ENCODE measurements around the gene MMP3.

DNA sequence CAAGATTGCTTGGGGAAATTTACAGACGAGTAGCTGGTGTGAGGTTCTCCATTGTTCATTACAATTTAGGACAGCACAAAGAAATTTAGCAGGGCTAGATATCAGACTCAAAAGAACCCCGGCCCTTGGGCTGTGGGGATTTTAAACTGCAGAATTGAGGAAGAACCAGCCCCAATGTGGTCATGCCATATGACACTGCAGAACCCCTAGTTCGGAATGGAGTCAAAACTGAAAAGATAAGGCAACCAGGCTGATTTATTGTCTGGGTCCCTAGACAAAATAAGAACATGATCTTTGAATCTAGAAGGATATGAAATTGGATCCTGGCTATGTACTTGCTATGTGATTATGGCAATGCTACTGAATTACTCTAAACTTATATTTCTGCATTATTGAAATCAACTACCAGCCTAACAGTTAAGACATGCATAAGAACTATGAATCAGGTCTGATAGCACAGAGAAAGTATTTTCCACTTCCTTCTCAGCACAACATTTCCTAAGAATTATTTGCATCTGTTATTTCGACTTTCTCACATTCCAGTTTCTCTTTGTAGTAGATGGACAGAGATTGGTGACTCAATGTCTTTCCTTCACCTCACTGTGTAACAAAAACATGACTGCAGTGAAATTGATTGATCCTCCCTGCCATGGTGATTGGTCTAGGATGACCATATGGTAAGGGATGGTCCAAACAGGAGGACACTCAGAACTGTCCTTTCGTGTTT, 13.2 kb downstream of the MMP3 start:
- TF ChIP-seq CTCF (IDR thresholded peaks at IDR 0.05; ENCODE audit: insufficient read depth, low read depth, low read length) (no peak), EZH2 (IDR thresholded peaks at IDR 0.05; ENCODE audit: insufficient read depth, low read length) (no peak)
